Measurements from ENCODE around the gene PIGU. TPM values are rescaled to one million over a fixed set of nuclear protein-coding genes. Genes with fewer than 3 reads are reported as not detected.

PIGU gene
- polyA plus RNA-seq, 1 donor from 2014 or later = 35.8 TPM

DNA sequence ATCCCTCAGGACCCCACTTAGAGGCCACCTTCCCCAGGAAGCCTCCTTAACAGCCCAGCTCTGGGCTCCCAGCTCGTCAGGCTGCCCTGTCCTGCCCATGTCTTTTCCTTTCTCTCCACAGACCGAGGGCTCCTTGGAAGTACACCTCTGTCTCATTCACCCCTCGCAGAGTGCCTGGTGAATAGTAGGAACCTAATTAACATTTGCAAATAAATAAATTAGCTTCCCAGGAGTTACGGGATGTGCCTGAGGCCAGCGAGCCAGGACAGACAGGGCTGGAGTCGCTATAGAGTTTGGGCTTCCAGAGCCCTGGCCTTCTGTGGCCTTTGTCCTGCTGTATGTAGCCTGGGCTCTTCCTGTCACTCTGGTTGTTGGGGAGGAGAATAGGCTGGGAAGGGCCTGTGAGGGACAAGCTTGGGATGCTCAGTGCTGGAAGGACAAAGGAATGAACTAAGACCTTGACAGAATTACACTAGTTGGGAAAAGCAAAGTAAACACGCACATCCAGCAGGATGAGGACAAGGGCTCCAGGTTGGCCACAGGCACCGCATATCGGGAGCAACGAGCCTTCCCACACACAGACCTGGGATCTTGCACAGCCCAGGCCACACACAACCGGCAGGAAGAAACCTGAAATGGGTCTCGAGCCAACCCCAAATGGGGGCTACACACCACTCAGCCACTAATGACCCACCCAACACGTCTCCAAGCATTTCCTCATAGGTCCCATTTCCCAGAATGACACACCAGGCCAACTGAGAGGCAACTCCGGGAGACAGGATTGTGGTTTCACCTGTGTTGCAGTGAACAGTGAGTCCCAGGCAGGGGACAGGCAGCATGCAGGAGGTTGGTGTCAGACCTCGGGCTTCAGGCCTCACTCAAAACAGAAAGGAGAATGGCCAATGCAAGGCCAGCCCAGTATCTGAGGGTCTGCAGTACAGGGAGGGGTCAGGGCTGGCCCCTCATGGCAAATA, 108.7 kb downstream of the PIGU start:
- no peaks in the 10 kb centered on the region for H4K20me1 ChIP-seq (ENCODE audit: insufficient read depth)

GRCh38 chr20:34566978-34567891, 109.7 kb downstream of the PIGU start:
- Histone ChIP-seq H3K9me2 (ENCODE audit: insufficient read depth, low read length) (no peaks in the 10 kb centered on the region), H3K9ac (ENCODE audit: low read length) (no peak overlapping the region), H3K27me3 (ENCODE audit: insufficient read depth, low read depth, low read length) (no peaks in the 10 kb centered on the region), H3K4me3 (ENCODE audit: low read length) (no peak overlapping the region), H3K79me2 (replicated peaks; ENCODE audit: insufficient read depth, low read length) (no peaks in the 10 kb centered on the region), H3F3A (ENCODE audit: insufficient read depth, low read length, poor library complexity, severe bottlenecking) (no peaks in the 10 kb centered on the region), H2AFZ (ENCODE audit: low read depth, low read length) (no peak overlapping the region), H3K27ac (ENCODE audit: low read length) (no peak overlapping the region), H3K9me3 (ENCODE audit: low read length) (no peaks in the 10 kb centered on the region), H4K20me1 (ENCODE audit: insufficient read depth) (no peaks in the 10 kb centered on the region), H3K36me3 (ENCODE audit: insufficient read depth, low read length) (no peaks in the 10 kb centered on the region), H3K4me2 (ENCODE audit: low read length) (no peak overlapping the region)
- TF ChIP-seq SMC3 (conservative IDR thresholded peaks at IDR 0.05; ENCODE audit: poor library complexity) = no peak
- TF ChIP-seq RAD21 (conservative IDR thresholded peaks at IDR 0.05) = no peak
- no peak for TF ChIP-seq MXI1 (conservative IDR thresholded peaks at IDR 0.05; ENCODE audit: poor library complexity, severe bottlenecking)
- no peak for TF ChIP-seq POLR2AphosphoS5 (IDR thresholded peaks at IDR 0.05)
- no peak for TF ChIP-seq EZH2 (IDR thresholded peaks at IDR 0.05; ENCODE audit: borderline replicate concordance, insufficient read depth, low read length, poor library complexity, severe bottlenecking)
- TF ChIP-seq, protein P1, sequence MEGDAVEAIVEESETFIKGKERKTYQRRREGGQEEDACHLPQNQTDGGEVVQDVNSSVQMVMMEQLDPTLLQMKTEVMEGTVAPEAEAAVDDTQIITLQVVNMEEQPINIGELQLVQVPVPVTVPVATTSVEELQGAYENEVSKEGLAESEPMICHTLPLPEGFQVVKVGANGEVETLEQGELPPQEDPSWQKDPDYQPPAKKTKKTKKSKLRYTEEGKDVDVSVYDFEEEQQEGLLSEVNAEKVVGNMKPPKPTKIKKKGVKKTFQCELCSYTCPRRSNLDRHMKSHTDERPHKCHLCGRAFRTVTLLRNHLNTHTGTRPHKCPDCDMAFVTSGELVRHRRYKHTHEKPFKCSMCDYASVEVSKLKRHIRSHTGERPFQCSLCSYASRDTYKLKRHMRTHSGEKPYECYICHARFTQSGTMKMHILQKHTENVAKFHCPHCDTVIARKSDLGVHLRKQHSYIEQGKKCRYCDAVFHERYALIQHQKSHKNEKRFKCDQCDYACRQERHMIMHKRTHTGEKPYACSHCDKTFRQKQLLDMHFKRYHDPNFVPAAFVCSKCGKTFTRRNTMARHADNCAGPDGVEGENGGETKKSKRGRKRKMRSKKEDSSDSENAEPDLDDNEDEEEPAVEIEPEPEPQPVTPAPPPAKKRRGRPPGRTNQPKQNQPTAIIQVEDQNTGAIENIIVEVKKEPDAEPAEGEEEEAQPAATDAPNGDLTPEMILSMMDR (IDR thresholded peaks at IDR 0.05; ENCODE audit: poor library complexity, severe bottlenecking) = no peak
- TF ChIP-seq TAF1 (IDR thresholded peaks at IDR 0.05; ENCODE audit: low read depth) = no peak

More for the DNA sequence above, 108.7 kb downstream of the PIGU start:
- no peak overlapping the region for H3K27ac ChIP-seq (ENCODE audit: low read length)
- H3K27me3 ChIP-seq (ENCODE audit: insufficient read depth, low read depth, low read length) = no peaks in the 10 kb centered on the region
- no peaks in the 10 kb centered on the region for H3K79me2 ChIP-seq (replicated peaks; ENCODE audit: insufficient read depth, low read length)
- H3K9me3 ChIP-seq (ENCODE audit: low read length) = no peaks in the 10 kb centered on the region
- no peak overlapping the region for H3K4me3 ChIP-seq (ENCODE audit: low read length)
- no peak overlapping the region for H2AFZ ChIP-seq (ENCODE audit: low read depth, low read length)
- H3K9me2 ChIP-seq (ENCODE audit: insufficient read depth, low read length) = no peaks in the 10 kb centered on the region
- no peak for TF ChIP-seq MXI1 (conservative IDR thresholded peaks at IDR 0.05; ENCODE audit: poor library complexity, severe bottlenecking)
- no peak for TF ChIP-seq TAF1 (IDR thresholded peaks at IDR 0.05; ENCODE audit: low read depth)
- no peak for TF ChIP-seq RAD21 (conservative IDR thresholded peaks at IDR 0.05)
- TF ChIP-seq, protein P1 (IDR thresholded peaks at IDR 0.05; ENCODE audit: poor library complexity, severe bottlenecking) = no peak
- TF ChIP-seq SMC3 (conservative IDR thresholded peaks at IDR 0.05; ENCODE audit: poor library complexity) = no peak
- TF ChIP-seq EP300 (conservative IDR thresholded peaks at IDR 0.05; ENCODE audit: poor library complexity, severe bottlenecking) = no peak
- TF ChIP-seq POLR2AphosphoS5 (IDR thresholded peaks at IDR 0.05) = no peak
- TF ChIP-seq EZH2 (IDR thresholded peaks at IDR 0.05; ENCODE audit: borderline replicate concordance, insufficient read depth, low read length, poor library complexity, severe bottlenecking) = no peak
- TF ChIP-seq, protein P2, sequence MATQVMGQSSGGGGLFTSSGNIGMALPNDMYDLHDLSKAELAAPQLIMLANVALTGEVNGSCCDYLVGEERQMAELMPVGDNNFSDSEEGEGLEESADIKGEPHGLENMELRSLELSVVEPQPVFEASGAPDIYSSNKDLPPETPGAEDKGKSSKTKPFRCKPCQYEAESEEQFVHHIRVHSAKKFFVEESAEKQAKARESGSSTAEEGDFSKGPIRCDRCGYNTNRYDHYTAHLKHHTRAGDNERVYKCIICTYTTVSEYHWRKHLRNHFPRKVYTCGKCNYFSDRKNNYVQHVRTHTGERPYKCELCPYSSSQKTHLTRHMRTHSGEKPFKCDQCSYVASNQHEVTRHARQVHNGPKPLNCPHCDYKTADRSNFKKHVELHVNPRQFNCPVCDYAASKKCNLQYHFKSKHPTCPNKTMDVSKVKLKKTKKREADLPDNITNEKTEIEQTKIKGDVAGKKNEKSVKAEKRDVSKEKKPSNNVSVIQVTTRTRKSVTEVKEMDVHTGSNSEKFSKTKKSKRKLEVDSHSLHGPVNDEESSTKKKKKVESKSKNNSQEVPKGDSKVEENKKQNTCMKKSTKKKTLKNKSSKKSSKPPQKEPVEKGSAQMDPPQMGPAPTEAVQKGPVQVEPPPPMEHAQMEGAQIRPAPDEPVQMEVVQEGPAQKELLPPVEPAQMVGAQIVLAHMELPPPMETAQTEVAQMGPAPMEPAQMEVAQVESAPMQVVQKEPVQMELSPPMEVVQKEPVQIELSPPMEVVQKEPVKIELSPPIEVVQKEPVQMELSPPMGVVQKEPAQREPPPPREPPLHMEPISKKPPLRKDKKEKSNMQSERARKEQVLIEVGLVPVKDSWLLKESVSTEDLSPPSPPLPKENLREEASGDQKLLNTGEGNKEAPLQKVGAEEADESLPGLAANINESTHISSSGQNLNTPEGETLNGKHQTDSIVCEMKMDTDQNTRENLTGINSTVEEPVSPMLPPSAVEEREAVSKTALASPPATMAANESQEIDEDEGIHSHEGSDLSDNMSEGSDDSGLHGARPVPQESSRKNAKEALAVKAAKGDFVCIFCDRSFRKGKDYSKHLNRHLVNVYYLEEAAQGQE (IDR thresholded peaks at IDR 0.05; ENCODE audit: borderline replicate concordance) = no peak
- no peak overlapping the region for H3K4me2 ChIP-seq (ENCODE audit: low read length)
- no peak overlapping the region for H3K9ac ChIP-seq (ENCODE audit: low read length)
- H3F3A ChIP-seq (ENCODE audit: insufficient read depth, low read length, poor library complexity, severe bottlenecking) = no peaks in the 10 kb centered on the region
- no peaks in the 10 kb centered on the region for H3K36me3 ChIP-seq (ENCODE audit: insufficient read depth, low read length)
